GM21825 (cell line): ENCODE results near the gene SMAD4.
A peak's percentile ranks its signal among the peaks of the same experiment; 100 is the strongest.

Experiments
- ATAC-seq: cut with Tn5 transposase; IDR thresholded peaks from one replicate; pipeline ENCODE4 v1.9.1; 2021; ENCODE audit warnings: mild to moderate bottlenecking, moderate library complexity; ENCODE audit not compliant: unreplicated experiment

Gene SMAD4

GRCh38 chr18:51021226-51021965, 8.6 kb upstream of the SMAD4 start:
- no peak for ATAC-seq

GRCh38 chr18:51025512-51025911, 4.5 kb upstream of the SMAD4 start:
- no peak for ATAC-seq

GRCh38 chr18:51028201-51028805, 1.7 kb upstream of the SMAD4 start:
- no peak for ATAC-seq

- no peak for ATAC-seq
Measured at GRCh38 chr18:51029378-51029693, 677 bp upstream of the SMAD4 start.

GRCh38 chr18:51030537-51031258, 685 bp downstream of the SMAD4 start:
- peak; percentile 59 for ATAC-seq

- ATAC-seq, result no peak
Measured at GRCh38 chr18:51032193-51032592, 2.2 kb downstream of the SMAD4 start.

GRCh38 chr18:51037230-51037629, 7.2 kb downstream of the SMAD4 start:
- ATAC-seq, result no peak

GRCh38 chr18:51038110-51038509, 8.1 kb downstream of the SMAD4 start:
- no peak for ATAC-seq

GRCh38 chr18:51039138-51040112, 9.4 kb downstream of the SMAD4 start:
- ATAC-seq, result peak; percentile 61

GRCh38 chr18:51041677-51042352, 11.8 kb downstream of the SMAD4 start:
- no peak for ATAC-seq

GRCh38 chr18:51044928-51045585, 15.0 kb downstream of the SMAD4 start:
- no peak for ATAC-seq

GRCh38 chr18:51048190-51048589, 18.2 kb downstream of the SMAD4 start:
- ATAC-seq, result no peak

GRCh38 chr18:51049137-51049536, 19.1 kb downstream of the SMAD4 start:
- ATAC-seq, result no peak

GRCh38 chr18:51051105-51051712, 21.2 kb downstream of the SMAD4 start:
- peak; percentile 84 for ATAC-seq

GRCh38 chr18:51053814-51054213, 23.8 kb downstream of the SMAD4 start:
- peak; percentile 66 for ATAC-seq

GRCh38 chr18:51054764-51055163, 24.8 kb downstream of the SMAD4 start:
- ATAC-seq, result no peak

- no peak for ATAC-seq
Measured at GRCh38 chr18:51059969-51060368, 30.0 kb downstream of the SMAD4 start.

- ATAC-seq, result no peak
Measured at GRCh38 chr18:51064256-51064655, 34.2 kb downstream of the SMAD4 start.

- ATAC-seq, result no peak
Measured at GRCh38 chr18:51066273-51066672, 36.3 kb downstream of the SMAD4 start.
